ENCODE results near the gene KPNA1.

Gene KPNA1

DNA sequence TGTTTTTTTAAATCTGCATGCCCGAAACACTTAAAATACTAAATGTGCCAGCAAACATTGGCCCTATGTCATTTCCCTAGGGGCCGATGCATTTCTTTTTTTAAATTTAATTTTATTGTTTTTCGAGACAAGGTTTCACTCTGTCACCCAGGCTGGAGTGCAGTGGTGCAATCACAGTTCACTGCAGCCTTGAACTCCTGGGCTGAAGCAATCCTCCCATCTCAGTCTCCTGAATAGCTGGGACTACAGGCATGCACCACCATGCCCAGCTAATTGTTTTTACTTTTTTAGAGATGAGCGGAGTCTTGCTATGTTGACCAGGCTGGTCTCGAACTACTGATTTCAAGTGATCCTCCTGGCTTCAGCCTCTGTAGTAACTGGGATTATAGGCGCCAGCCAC, 43.9 kb upstream of the KPNA1 start:
- TF ChIP-seq, protein P1, sequence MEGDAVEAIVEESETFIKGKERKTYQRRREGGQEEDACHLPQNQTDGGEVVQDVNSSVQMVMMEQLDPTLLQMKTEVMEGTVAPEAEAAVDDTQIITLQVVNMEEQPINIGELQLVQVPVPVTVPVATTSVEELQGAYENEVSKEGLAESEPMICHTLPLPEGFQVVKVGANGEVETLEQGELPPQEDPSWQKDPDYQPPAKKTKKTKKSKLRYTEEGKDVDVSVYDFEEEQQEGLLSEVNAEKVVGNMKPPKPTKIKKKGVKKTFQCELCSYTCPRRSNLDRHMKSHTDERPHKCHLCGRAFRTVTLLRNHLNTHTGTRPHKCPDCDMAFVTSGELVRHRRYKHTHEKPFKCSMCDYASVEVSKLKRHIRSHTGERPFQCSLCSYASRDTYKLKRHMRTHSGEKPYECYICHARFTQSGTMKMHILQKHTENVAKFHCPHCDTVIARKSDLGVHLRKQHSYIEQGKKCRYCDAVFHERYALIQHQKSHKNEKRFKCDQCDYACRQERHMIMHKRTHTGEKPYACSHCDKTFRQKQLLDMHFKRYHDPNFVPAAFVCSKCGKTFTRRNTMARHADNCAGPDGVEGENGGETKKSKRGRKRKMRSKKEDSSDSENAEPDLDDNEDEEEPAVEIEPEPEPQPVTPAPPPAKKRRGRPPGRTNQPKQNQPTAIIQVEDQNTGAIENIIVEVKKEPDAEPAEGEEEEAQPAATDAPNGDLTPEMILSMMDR (IDR thresholded peaks at IDR 0.05; ENCODE audit: low read depth, low read length): no peak
- DNase-seq (ENCODE audit: low read depth, low spot score): no peak
- no peak overlapping the region for H3K4me3 ChIP-seq (ENCODE audit: low read depth, low read length)
- in situ Hi-C loops (cut with HindIII; ENCODE audit: low sequenced_read_pairs): no loop called here

DNA sequence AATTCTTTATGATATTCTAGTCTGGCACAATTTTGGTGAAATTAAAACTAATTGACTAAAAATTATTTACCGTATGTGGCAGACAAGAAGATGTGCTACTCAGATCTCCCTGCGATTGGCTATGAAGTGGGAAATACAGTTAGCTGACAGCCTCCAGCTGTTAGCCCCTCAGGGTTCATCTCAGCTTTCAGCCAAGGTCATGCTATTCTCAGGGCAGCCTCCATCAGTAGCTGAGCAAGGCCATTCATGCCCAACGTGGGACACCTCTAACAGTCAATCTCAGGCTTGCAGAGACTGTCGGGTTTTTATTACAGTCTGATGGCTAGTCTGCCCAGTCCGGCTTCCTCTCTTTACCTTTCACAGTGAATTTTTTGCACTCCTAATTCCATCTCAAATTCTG, 42.6 kb upstream of the KPNA1 start:
- in situ Hi-C loops (cut with HindIII; ENCODE audit: low sequenced_read_pairs): no loop called here
- TF ChIP-seq, protein P1 (IDR thresholded peaks at IDR 0.05; ENCODE audit: low read depth, low read length): no peak
- no peak for DNase-seq (ENCODE audit: low read depth, low spot score)
- H3K4me3 ChIP-seq (ENCODE audit: low read depth, low read length): no peak overlapping the region

DNA sequence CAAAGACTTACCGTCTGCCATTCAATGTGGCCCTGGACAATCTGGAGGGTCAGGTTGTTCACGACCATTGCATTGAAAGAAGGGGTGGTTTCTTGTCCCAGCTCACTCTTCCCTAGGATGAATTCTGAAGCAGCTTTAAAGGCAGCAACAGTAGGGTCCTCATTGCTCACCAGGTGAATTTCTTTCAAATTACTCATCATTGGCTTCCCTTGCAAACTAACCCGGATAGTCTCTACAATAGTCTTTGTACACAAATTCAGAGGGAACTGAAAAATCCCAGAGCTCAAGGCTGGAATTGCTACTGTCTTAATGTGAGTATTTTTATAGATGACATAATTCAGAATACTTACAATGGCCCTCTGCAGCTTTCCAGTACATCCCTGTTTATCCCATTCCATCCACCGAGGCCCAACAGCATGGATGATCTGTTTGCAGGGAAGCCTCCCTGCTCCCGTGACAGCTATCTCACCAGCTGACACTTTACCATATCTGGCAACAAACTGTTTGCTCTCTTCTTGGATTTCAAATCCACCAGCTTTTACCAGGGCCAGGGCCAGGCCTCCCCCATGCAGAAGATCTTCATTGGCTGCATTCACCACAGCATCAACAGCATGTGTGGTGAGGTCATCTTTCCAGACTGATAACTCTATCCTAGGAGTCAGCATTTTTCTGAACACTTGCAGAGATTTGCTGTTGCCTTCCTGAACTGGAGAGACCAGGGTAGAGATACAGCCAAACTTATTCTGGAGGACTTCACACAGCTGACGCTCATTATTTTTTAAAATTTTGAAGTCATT, 40.7 kb upstream of the KPNA1 start:
- DNase-seq (ENCODE audit: low read depth, low spot score): peak; percentile 29
- in situ Hi-C loops (cut with HindIII; ENCODE audit: low sequenced_read_pairs): no loop called here
- TF ChIP-seq, protein P1 (IDR thresholded peaks at IDR 0.05; ENCODE audit: low read depth, low read length): no peak
- no peak overlapping the region for H3K4me3 ChIP-seq (ENCODE audit: low read depth, low read length)

DNA sequence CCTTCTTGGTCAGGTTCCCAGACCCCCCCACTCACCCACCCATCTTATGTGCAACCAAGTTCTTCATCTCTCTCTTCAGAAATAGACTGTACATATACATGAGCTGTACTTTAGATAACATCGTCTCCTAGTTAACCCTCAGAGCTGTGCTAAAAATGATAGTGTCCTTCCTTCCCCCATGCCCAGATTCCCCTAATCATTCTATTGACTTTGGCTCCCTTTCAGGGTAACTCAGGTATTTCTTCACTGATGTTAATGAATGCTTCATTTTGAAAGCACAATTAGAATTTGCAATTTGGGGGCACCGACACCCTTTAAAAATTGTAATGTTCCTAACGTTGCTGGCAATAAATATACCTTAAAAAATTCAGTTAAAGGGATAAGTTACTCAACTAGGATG, 38.4 kb upstream of the KPNA1 start:
- in situ Hi-C loops (cut with HindIII; ENCODE audit: low sequenced_read_pairs): no loop called here
- DNase-seq (ENCODE audit: low read depth, low spot score): no peak
- no peak overlapping the region for H3K4me3 ChIP-seq (ENCODE audit: low read depth, low read length)
- TF ChIP-seq, protein P1 (IDR thresholded peaks at IDR 0.05; ENCODE audit: low read depth, low read length): no peak

DNA sequence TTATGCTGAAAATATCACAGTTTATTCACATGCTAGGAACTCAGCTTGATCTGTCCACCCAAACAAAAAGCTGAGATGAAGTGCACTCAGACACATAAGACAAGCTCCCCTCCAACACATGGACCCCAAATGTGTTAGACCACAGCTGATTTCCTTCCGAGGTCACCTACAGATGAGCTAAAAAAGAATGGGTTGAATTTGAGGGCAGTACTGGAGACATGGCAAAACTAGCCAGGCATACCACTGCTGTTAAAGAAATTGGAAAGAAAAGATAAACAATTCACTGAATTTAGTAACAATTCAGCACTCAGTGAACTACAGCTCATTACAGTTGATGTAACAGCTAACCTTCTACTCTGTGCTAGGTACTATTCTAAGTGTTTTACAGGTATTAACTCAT, 33.9 kb upstream of the KPNA1 start:
- H3K4me3 ChIP-seq (ENCODE audit: low read depth, low read length): no peak overlapping the region
- no peak for DNase-seq (ENCODE audit: low read depth, low spot score)
- in situ Hi-C loops (cut with HindIII; ENCODE audit: low sequenced_read_pairs): no loop called here
- TF ChIP-seq, protein P1 (IDR thresholded peaks at IDR 0.05; ENCODE audit: low read depth, low read length): no peak

DNA sequence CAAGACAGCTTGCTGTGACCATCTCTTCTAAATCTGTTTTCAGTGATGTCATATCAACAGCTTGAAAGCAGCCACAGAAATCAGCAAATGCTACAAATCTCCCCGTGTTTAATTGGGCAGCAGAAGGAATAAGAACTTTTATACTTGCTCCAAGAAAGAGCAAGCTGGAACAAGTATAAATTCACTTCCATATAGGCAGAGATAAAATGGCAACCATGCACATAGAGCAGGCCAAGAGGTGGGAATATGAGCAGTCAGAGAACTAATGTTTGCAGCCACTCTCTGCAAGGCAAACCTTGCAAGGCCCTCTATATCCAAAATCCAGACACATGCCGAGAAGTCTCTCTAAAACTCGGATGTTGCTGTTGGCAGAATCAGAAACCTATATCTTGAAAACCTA, 33.3 kb upstream of the KPNA1 start:
- H3K4me3 ChIP-seq (ENCODE audit: low read depth, low read length): no peak overlapping the region
- no peak for DNase-seq (ENCODE audit: low read depth, low spot score)
- in situ Hi-C loops (cut with HindIII; ENCODE audit: low sequenced_read_pairs): no loop called here
- TF ChIP-seq, protein P1 (IDR thresholded peaks at IDR 0.05; ENCODE audit: low read depth, low read length): no peak

Measured in astrocyte of the spinal cord (primary cell).